Dermis blood vessel endothelial cell (primary cell): ENCODE data around the gene ATP7B. TPM values are rescaled to one million over a fixed set of nuclear protein-coding genes. Genes with fewer than 3 reads are reported as not detected.
"Not testable (repeated sequence)": the region's sequence is repeated elsewhere in the genome, so short reads cannot be mapped to it uniquely, and the experiment has no call there.

Source experiments
- DNase-seq: peaks from one replicate; pipeline ENCODE4 v3.0.0; 2010
- total RNA-seq: library from RNA; depleted of rRNA; stranded (reverse); fragments of >200 nt; gene quantifications from 2 replicates; pipeline ENCODE4 v1.2.3, GENCODE V29; 2014

ATP7B gene
- 6.1 and 12.3 TPM in 2 replicates for total RNA-seq

DNA sequence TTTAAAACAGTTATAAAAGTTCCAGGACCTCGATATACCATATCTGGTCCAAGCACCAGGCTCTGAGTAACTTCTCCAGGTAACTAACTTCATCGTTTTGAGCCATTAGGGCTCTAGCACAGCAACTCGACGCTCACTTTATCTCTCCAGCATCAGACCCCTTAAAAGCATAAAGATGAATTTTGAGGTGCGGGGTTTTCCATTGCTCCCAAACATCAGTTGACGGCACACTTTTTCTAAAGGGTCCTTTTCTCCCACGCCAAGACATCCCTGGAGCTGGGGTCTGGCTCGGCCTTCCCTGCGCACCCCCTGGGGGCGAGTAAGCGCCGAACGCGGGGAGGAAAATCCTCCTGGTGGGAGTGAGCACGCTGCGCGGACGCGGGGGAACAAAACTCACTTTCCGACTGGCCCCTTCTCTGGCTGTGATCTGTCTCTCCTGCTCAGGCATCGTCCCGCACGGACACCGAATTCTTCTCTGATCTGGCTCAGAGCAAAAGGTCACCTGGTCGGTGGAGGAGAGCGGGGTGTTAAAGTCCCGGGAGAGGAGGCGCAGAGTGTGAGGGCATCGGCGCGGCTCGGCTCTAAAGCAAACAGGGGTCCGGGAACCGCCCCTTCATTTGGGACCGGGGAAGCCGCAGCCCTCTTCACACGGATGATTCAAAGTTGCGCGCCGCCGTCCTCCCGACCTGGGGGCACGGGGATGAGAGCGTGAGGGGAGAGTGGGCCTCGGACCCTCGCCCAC, at the start of gene ATP7B:
Gene ATP7B, minus strand, starts transcription at position 561 of the 742 bp plus-strand sequence. Its CDS starts 113 bp downstream, at position 448.
- peak; percentile 25 for DNase-seq

- no peak for DNase-seq
Observed at GRCh38 chr13:52053460-52053859, 42.2 kb upstream of the ATP7B start.

DNA sequence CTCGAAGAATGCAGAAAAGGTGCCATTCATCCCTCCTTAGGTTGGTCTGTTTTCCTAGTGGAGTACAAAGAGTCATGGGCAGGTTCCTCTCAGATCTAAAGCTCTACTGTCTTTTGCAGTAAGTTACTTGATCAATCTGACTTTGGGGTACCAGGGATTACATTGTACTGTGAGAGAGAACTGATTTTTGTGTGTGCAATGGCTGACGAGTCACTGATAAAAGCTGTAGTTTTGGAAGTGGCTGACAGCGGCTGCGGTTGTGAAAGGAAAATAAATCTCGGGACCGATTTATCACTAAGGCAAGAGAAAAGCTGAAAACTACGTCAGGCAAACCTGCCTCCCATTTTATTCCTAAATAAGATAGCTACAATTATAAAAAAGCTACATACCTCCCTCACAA, 40.1 kb upstream of the ATP7B start:
- DNase-seq, result no peak

DNA sequence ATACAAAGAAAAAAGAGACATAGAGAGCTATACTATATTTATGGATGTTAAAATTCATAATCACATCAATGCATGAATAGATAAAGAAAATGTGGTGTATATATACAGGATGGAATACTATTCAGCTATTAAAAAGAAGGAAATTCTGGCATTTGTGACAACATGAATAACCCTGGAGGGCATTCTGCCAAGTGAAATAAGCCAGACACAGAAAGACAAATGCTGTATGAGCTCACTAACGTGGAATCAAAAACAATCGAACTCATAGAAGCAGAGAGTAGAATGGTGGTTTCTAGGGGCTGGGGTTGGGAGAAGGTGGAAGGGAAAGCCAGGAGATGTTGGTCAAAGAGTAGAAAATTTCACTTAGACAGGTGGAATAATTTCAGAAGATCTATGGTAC, 37.3 kb upstream of the ATP7B start:
- DNase-seq, result peak; percentile 20

DNA sequence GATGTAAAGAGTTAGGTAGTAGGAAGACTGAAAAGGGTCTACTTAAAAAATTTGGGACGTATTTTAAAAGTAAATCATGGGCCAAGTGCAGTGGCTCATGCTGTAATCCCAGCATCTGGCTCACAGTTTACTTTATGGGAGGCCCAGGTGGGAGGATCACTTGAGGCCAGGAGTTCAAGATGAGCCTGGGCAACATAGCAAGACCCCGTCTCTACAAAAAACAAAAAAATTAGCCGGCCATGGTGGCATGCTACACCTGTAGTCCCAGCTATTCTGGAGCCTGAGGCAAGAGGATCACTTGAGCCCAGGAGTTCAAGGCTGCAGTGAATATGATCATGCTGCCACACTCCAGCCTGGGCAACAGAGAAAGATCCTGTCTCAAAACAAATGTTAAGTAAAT, 36.2 kb upstream of the ATP7B start:
- DNase-seq, result no peak

GRCh38 chr13:52043675-52044074, 32.4 kb upstream of the ATP7B start:
- no peak for DNase-seq

- DNase-seq, result no peak
Observed at GRCh38 chr13:52036037-52036436, 24.8 kb upstream of the ATP7B start.

- no peak for DNase-seq
Observed at GRCh38 chr13:52034616-52035226, 23.5 kb upstream of the ATP7B start.

DNA sequence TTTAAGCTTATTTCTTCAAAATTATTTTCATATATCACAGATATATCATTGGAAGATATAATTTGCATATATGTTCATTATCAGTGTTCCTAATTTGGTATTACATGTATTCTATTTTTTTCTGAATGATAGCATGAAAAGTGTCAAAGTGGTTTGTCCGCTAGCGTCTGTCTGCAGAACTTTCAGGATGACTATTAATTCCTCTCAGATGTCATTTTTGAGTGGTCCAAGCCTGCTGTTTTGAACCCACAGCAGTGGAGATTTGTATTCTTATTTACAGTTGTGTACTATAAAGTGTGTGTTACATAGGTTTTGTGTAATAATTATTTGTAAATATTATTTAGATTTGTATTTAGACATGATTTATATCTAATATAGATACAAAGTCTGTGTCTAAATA, 21.8 kb upstream of the ATP7B start:
- no peak for DNase-seq

- DNase-seq, result not testable (repeated sequence)
Observed at GRCh38 chr13:52030401-52030800, 19.2 kb upstream of the ATP7B start.

GRCh38 chr13:52029569-52029968, 18.3 kb upstream of the ATP7B start:
- no peak for DNase-seq

DNA sequence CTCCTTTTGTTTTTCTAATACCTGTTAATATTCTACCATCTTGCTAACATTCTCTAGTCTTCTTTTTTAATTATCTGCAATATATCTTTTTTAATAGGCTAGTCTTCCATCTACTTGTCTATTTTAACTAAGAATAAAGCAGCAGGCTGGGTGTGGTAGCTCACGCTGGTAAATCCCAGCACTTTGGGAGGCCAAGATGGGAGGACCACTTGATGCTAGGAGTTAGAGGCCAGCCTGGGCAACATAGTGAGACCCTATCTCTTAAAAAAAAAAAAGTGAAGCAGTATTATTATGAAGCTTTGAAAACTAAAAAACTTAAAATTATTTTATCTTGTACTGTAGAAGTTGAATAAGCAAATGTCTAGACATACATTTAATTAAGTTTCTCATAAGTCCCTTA, 16.6 kb upstream of the ATP7B start:
- no peak for DNase-seq

DNA sequence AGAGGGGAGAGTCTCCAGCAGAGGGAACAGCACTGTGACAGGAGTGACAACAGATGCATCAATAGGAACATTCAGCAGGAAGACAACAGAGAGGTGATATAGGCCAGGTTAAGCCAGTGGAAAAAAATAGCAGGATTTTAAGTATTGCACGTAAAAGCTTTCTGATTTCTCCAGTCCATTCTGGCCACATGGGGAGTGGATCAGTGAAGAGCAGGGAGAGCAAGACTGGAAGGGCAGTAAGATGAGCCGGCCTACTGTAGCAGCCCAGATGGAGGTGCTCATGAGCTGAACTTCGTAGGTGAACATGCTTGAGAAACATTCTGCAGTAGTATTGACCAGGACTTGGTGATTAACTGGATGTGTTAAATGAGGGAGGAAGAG, 15.0 kb upstream of the ATP7B start:
- no peak for DNase-seq

DNA sequence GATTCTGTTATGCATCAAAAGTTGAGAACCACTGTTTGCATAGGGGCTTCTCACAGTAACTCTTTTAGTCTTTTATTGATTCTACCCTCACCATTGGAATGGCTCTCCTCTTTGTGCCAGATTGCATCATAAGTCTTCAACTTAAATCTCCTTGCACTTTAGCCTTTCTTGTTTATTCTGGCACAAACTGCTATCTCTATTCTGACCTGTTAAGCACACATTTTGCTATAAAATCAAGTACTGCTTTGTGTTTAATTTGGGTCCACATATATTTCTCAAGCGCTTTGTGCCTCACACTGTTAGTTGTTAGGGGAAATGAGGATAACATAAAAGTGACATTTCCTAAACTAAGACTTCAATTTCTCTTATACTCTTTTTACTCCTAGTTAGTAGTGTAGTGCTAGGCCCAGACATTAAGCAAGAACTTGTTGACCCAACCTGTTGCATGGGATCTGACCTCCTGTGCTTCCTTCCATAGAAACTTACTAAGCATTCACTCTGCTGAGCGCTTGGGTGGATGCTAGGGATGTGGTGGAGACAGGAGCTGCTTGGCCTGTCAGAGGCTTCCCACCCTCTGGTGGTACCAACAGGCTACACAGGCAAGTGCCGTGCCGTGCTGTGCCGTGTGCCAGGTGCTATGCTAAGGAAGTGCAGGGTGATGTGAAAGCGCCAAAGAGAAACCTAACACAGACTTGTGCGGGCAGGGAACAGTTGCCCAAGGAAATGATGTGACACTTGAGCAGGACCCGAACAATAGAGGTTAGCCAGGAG, 14.4 kb upstream of the ATP7B start:
- no peak for DNase-seq

DNA sequence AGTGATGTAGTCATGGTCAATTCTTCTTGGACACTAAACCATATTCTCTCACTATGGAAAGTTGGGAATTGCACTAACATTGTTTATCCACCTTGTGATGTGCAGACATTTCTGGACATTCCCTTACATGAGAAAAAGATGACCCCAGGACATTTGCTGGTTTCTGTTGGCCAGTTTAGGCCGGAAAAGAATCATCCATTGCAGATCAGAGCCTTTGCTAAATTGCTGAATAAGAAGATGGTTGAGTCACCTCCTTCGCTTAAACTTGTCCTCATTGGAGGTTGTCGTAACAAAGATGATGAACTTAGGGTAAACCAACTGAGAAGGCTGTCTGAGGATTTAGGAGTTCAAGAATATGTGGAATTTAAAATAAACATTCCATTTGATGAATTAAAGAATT, 13.2 kb upstream of the ATP7B start, which contains the start of gene UTP14C:
Gene UTP14C, plus strand, starts transcription at position 211 of the 400 bp plus-strand sequence. CDS start 4,114 bp downstream, outside the sequence.
- no peak for DNase-seq

GRCh38 chr13:52022356-52022755, 11.1 kb upstream of the ATP7B start:
- no peak for DNase-seq

DNA sequence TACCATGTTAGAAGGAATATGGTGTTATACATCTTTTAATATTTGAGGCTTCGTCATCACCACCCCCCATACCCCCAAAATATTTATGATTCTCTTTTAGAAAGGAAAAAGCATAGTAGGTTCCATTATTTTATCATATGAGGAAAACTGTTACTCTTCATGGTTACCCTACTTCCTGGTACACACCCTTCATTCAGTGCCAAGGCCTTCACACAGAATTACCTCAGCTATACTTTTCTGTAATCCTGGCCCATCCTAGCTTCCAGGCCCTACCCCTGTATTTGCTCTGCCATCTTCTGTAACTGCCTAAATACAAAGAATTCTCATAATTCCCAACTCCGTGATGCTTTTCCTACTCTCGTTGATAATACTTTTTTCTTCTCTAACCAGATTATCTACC, 8.9 kb upstream of the ATP7B start:
- DNase-seq, result no peak

GRCh38 chr13:52016296-52016695, 5.0 kb upstream of the ATP7B start:
- DNase-seq, result no peak

DNA sequence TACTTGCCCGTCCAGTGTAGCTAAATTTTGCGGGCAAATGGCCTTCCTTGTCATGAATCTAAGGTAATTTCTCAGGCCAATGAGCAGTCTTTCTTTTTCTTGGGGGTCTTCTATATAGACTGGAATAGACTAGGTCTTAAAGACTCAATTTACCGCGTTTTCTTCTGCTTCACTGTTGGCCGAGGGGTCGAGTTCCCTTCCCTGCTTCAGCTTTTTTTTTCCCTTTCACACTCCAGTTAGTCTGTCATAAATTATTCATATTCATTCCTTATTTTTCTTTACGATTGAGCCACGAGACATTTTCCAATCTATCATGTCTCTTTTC, 1.2 kb upstream of the ATP7B start:
- DNase-seq, result no peak

- peak; percentile 99 for DNase-seq
Observed at GRCh38 chr13:52011632-52012511, 622 bp upstream of the ATP7B start, which contains the start of gene ALG11. Gene ALG11, plus strand, starts transcription at chr13:52012398. Its CDS starts 21 bp downstream, at chr13:52012419.

DNA sequence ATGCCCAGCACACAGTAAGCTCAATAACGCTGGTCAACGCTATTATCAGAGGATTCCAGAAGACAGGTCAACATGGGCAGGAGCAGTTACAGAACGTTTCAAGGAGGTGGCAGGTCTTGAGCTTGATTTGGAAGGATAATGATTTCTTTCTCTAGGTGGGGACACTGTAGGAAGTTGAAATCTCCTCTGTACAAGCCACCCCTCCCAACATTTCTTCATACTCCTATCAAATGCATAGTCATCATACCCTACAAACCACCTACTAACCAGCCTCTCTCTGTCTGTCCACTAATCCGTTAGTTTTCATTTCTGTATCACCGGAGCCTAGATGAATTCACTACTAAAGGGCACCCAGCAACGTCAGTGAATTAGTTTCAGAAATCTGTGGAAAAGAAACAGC, 1.3 kb downstream of the ATP7B start:
- DNase-seq, result no peak

GRCh38 chr13:52006523-52007245, 4.6 kb downstream of the ATP7B start:
- no peak for DNase-seq
